HUES6 (cell line): ENCODE measurements around the gene TIMM10.

Source experiments
- H3K27ac ChIP-seq: 2 replicates; pipeline ENCODE4 v1.7.0; 2013; ENCODE audit warnings: low read depth, mild to moderate bottlenecking, low read length, inconsistent platforms
- H3K27me3 ChIP-seq: 2 replicates; pipeline ENCODE4 v1.6.1; 2013; ENCODE audit warnings: low read length; ENCODE audit not compliant: control insufficient read depth, insufficient read depth
- H3K36me3 ChIP-seq: 2 replicates; pipeline ENCODE4 v1.6.1; 2013; ENCODE audit warnings: low read length; ENCODE audit not compliant: control insufficient read depth, insufficient read depth
- H3K4me1 ChIP-seq: 2 replicates; pipeline ENCODE4 v1.6.1; 2013; ENCODE audit warnings: low read length; ENCODE audit not compliant: control insufficient read depth, insufficient read depth
- H3K4me3 ChIP-seq: 2 replicates; pipeline ENCODE4 v1.5.1; 2013; ENCODE audit warnings: low read depth, low read length
- H3K9ac ChIP-seq: one replicate; pipeline ENCODE4 v1.6.1; 2013; ENCODE audit warnings: mild to moderate bottlenecking, low read length
- H3K9me3 ChIP-seq: 2 replicates; pipeline ENCODE4 v1.6.1; 2013; ENCODE audit warnings: low read depth, low read length; ENCODE audit not compliant: control insufficient read depth, insufficient read depth

The TIMM10 gene

GRCh38 chr11:57530596-57531507 lies at the start of gene TIMM10:
TSS of gene TIMM10 (minus strand) at chr11:57530754. CDS start at chr11:57530189, 565 bp downstream.
- peaks cover 9% of the 10 kb centered on the region for H3K36me3 ChIP-seq
- peaks cover 15% of the 10 kb centered on the region for H3K4me1 ChIP-seq
- no peaks in the 10 kb centered on the region for H3K9me3 ChIP-seq
- no peaks in the 10 kb centered on the region for H3K27me3 ChIP-seq
- H3K27ac ChIP-seq, result peak within 1 kb of the TSS; percentile 18; the same call in 1 of the 2 replicates
- peak within 1 kb of the TSS; percentile 80 for H3K4me3 ChIP-seq
- peak within 1 kb of the TSS; percentile 78 for H3K9ac ChIP-seq

GRCh38 chr11:57574061-57574460 lies 43.5 kb upstream of the TIMM10 start:
- Histone ChIP-seq H3K27me3 (no peaks in the 10 kb centered on the region), H3K9me3 (no peaks in the 10 kb centered on the region), H3K9ac (no peak overlapping the region), H3K4me1 (peaks cover 13% of the 10 kb centered on the region), H3K36me3 (no peaks in the 10 kb centered on the region), H3K27ac (no peak overlapping the region), H3K4me3 (no peak overlapping the region)

- H3K4me3 ChIP-seq, result no peak overlapping the region
- no peaks in the 10 kb centered on the region for H3K36me3 ChIP-seq
- H3K9ac ChIP-seq, result no peak overlapping the region
- peaks cover 5% of the 10 kb centered on the region; the same call in 1 of the 2 replicates for H3K27me3 ChIP-seq
- H3K4me1 ChIP-seq, result peaks cover 23% of the 10 kb centered on the region
- H3K27ac ChIP-seq, result no peak overlapping the region
- no peaks in the 10 kb centered on the region for H3K9me3 ChIP-seq
Measured at GRCh38 chr11:57571606-57572005, 41.1 kb upstream of the TIMM10 start.

- H3K4me3 ChIP-seq, result peak overlapping the region; percentile 91
- H3K4me1 ChIP-seq, result peaks cover 20% of the 10 kb centered on the region
- peak overlapping the region; percentile 84 for H3K9ac ChIP-seq
- peak overlapping the region; percentile 61; the same call in 1 of the 2 replicates for H3K27ac ChIP-seq
- no peaks in the 10 kb centered on the region for H3K9me3 ChIP-seq
- no peaks in the 10 kb centered on the region for H3K36me3 ChIP-seq
- peaks cover 5% of the 10 kb centered on the region; the same call in 1 of the 2 replicates for H3K27me3 ChIP-seq
Measured at GRCh38 chr11:57568330-57568766, 37.8 kb upstream of the TIMM10 start.

GRCh38 chr11:57567515-57568329 lies 37.2 kb upstream of the TIMM10 start, which contains the start of gene UBE2L6:
TSS of gene UBE2L6 (minus strand) at chr11:57567672. CDS start at chr11:57567611, 61 bp downstream.
- Histone ChIP-seq H3K4me3 (peak within 1 kb of the TSS; percentile 91), H3K27ac (peak within 1 kb of the TSS; percentile 61), H3K9me3 (no peaks in the 10 kb centered on the region), H3K9ac (peak within 1 kb of the TSS; percentile 84), H3K27me3 (peaks cover 5% of the 10 kb centered on the region; the same call in 1 of the 2 replicates), H3K36me3 (no peaks in the 10 kb centered on the region), H3K4me1 (peaks cover 20% of the 10 kb centered on the region)

- Histone ChIP-seq H3K9ac (peak overlapping the region; percentile 20), H3K27ac (no peak overlapping the region), H3K27me3 (peaks cover 5% of the 10 kb centered on the region; the same call in 1 of the 2 replicates), H3K36me3 (no peaks in the 10 kb centered on the region), H3K4me1 (peaks cover 24% of the 10 kb centered on the region), H3K9me3 (no peaks in the 10 kb centered on the region), H3K4me3 (peak overlapping the region; percentile 91)
Measured at GRCh38 chr11:57566905-57567514, 36.5 kb upstream of the TIMM10 start.

GRCh38 chr11:57566005-57566904 lies 35.7 kb upstream of the TIMM10 start:
- Histone ChIP-seq H3K4me3 (peak overlapping the region; percentile 20; the same call in 1 of the 2 replicates), H3K9me3 (no peaks in the 10 kb centered on the region), H3K27ac (no peak overlapping the region), H3K4me1 (peaks cover 24% of the 10 kb centered on the region), H3K27me3 (peaks cover 5% of the 10 kb centered on the region; the same call in 1 of the 2 replicates), H3K9ac (no peak overlapping the region), H3K36me3 (no peaks in the 10 kb centered on the region)

GRCh38 chr11:57562596-57562995 lies 32.0 kb upstream of the TIMM10 start:
- no peak overlapping the region for H3K27ac ChIP-seq
- peaks cover 4% of the 10 kb centered on the region; the same call in 1 of the 2 replicates for H3K36me3 ChIP-seq
- no peak overlapping the region for H3K4me3 ChIP-seq
- H3K9ac ChIP-seq, result no peak overlapping the region
- peaks cover 5% of the 10 kb centered on the region; the same call in 1 of the 2 replicates for H3K27me3 ChIP-seq
- H3K9me3 ChIP-seq, result no peaks in the 10 kb centered on the region
- peaks cover 13% of the 10 kb centered on the region for H3K4me1 ChIP-seq

- H3K27me3 ChIP-seq, result no peaks in the 10 kb centered on the region
- H3K9ac ChIP-seq, result no peak overlapping the region
- H3K4me1 ChIP-seq, result peaks cover 4% of the 10 kb centered on the region; the same call in 1 of the 2 replicates
- no peak overlapping the region for H3K4me3 ChIP-seq
- H3K27ac ChIP-seq, result no peak overlapping the region
- H3K9me3 ChIP-seq, result no peaks in the 10 kb centered on the region
- H3K36me3 ChIP-seq, result peaks cover 9% of the 10 kb centered on the region; the same call in 1 of the 2 replicates
Measured at GRCh38 chr11:57560146-57560545, 29.6 kb upstream of the TIMM10 start.
